ENCODE measurements around the gene C10orf95.
"Not testable (repeated sequence)": the region's sequence is repeated elsewhere in the genome, so short reads cannot be mapped to it uniquely, and the experiment has no call there.

C10orf95 gene, protein sequence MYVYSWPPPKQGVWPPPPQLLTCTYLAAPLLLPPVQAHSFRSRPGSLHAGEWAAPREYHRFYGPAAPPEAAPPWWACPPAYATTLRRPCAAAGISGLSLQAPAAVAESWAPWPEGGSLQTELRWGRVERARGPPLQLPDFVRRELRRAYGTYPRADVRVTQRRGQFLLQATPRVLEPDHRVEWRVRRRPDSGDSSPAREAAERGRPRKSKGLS

DNA sequence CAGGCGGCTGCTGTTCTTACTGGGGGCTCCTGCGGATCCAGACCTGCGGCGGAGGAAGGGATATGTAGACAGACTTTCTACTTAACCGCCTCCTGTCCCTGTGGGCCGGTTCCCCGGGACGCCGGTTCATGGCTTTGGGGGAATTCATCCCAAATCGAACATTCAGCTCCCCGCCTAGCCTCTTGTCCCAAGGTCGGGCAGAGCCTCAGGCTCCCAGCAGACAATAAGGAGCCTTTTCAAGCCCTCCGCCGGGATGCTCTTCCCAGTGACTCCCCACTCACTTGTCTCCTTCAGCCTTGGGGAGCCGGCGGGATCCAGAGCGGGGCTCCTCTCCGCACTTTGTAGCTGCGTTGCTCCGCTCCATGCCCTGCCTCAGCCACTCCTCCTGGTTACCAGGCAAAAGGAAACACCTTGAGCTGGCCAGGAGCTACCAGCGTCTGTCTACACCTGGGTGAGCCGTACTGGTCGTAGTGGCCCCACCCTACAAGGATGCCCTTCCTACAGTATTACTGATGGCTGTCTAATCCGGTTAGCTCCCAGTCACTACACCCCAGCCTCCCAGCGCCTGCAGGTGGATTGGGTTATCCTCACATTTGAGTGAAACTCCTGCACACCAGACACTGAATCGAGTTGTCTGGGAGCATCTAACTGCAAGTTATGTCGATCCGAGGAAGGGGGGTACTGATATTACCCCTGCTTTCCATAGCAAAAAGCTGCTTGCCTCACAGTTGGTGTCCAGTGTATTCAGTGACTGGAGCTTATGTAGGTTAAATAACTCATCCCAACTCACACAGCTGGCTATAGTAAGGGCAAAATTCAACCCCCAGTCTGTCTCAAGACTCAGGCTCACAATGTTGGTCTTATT lies at the start of gene C10orf95:
TSS of gene C10orf95 (minus strand) at position 439 of the 865 bp plus-strand sequence. CDS start 450 bp downstream, outside the sequence.
- peak; percentile 69 for DNase-seq

DNA sequence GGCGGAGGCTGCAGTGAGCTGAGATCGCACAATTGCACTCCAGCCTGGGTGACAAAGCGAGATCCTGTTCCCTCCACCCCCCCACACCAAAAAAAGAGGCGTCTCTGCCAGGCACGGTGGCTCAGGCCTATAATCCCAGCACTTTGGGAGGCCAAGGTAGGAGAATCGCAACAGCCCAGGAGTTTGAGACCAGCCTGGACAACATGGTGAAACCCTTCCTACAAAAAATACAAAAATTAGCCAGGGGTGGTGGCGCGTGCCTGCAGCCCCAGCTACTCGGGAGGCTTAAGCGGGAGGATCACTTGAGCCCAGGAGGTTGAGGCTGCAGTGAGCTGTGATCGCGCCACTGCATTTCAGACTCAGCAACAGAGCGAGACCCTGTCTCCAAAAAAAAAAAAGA lies 49.3 kb upstream of the C10orf95 start:
- DNase-seq, result not testable (repeated sequence)

DNA sequence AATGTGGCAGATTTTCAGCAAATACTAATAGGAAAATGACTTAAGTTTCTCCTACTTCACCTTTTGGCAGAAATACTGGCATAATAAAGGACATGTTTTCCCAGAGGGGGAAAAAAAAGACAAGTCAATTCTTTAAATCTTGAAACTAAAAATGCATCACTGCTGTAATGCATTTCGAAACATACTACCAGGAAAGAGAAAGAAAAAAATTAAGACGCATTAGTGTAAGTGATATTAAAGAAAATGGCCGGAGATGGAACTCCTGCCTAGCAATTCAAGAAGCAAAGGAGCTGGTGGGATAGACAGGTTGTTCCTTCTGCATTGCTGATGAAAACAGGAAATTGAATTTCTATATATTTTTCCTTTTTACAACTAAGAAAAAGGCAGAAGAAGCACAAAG lies 48.0 kb upstream of the C10orf95 start:
- no peak for DNase-seq

DNA sequence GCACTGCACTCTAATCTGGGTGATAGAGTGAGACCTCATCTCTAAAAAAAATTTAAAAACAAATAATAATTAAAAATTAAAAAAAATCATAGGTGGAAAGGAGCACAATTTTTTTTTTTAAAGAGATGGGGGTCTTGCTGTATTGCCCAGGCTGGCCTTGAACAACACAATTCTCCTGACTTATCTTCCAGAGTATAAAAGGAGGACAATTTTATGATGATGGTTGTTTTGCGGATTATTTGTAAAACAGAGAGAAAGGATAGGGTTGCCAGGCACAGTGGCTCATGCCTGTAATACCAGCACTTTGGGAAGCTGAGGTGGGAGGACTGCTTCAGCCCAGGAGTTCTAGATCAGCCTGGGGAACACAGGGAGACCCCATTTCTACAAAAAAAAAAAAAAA lies 46.2 kb upstream of the C10orf95 start:
- DNase-seq, result no peak

DNA sequence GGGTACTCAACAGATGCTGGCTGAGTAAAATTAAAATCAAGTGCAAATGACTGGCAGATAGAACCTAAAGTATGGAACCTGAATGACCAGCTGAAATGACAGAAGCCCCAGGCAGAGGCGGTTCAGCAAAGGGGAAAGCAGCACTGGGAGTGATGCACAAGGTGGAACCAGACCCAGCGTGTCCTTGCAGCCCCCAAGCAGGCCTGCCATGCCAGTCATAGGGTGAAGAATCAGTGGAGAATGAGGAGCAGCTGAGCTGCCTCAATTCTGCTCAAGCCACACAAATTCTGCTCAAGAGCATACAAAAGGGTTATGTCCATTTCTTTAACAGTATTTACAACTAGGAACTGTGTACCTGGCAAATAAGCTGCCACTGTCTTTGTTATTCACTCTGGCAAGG lies 42.4 kb upstream of the C10orf95 start:
- no peak for DNase-seq

DNA sequence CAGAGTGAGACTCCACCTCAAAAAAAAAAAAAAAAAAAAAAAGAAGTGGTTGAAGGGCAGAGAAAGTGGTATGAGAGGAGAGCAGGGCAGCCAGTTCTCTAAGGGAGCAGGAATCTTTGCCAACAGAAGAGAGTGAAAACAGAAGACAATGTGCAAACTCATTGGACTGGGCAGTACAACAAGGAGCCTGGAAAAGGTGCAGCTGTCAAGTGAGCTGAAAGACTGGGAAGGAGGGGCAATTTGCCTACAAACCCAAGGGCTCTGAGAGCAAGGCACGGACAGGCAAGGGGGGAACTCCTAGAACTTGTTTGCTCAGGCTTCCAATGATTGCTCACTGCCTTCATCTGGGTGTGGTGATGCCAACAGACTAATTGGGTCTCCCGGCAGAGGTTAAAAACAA lies 41.6 kb upstream of the C10orf95 start:
- no peak for DNase-seq

DNA sequence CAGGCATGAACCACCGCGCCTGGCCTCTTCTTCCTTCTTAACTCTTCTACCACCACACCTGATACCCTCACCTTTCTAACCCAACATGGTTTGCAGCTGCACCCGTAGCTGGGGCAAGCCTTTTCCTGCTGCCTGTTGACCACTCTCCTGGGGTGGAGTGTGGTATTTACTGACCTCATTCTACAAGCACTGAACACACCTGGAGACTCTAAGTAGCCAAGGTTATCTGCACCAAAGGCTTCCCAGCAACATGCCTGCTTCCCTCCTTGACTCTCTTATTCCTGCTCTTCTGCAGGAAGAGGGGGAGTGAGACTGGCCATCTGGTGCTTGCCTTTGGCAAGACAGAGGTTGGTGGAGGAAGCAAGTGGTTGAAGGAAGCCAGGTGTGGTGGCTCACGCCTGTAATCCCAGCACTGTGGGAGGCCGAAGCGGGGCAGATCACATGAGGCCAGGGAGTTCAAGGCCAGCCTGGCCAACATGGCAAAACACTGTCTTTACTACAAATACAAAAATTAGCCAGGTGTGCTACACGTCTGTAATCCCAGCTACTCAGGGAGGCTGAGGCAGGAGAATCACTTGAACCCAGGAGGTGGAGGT lies 41.1 kb upstream of the C10orf95 start:
- DNase-seq, result no peak

DNA sequence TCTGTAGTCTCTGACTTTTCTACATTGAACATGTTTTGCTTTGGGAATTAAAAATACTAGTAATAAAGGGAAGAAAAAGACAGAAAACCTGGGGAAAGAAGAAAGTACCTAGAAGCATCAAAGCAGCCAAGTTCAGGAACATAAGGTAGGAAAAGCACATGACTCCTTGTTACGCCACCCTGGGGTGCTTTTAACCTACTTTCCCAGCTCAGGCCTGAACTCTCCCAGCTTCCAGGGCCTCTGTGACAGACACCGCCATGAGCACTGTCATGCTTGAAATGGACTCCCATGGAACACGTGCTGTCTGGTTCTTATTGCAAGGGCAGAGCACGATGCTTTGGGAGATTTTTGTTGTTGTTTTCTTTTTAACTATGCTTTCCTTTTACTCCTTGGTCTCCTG lies 39.8 kb upstream of the C10orf95 start:
- DNase-seq, result no peak

DNA sequence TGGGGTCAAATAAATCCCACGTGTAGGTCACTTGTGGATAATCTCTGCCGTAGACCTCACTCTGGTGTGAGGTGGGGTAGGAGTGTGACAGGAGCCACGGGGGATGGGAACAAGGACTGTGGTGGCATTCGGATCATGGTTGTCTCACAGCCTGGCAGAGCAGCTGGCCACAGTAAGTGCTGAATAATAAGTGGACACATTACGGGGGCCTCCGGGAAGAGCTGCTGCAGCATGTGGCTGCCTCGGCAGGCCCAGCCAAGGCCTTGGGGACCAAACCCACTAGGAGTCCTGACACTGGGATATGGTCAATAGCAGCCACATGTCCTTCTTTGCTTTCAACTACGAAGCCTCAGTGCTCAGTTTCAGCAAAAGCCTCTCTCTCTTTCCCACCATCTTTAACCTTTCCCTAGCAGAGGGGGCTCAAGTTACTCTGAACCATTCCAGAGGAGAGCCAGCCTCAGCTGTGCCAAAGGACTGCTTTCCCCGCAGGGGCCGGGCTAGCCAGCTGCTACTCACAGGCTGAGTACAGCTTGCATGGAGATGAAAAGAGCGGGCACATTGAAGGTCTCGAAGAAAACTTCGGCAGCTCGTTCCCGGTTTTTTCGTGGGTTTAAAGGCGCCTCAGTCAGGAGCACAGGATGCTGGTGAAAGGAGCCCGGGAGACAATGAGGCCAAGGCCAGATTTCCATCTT lies 33.9 kb upstream of the C10orf95 start:
- no peak for DNase-seq

DNA sequence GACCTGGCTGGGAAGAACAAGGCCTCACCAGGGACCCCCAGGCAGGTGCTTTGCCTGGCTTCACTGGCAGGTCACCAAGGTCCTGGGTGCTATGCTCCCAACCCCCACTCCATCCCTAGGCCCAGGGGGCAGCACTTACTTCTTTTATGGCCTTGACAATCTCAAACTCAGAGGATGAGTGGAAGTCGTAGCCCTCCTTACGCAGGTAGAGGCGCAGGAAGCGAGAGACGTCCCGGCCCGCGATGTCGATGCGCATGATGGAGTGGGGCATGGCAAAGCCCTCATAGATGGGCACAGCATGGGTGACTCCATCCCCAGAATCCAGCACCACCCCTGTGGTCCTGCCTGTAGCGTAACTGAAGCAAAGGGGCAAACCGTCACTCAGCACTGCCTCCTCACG lies 32.7 kb upstream of the C10orf95 start:
- DNase-seq, result no peak

DNA sequence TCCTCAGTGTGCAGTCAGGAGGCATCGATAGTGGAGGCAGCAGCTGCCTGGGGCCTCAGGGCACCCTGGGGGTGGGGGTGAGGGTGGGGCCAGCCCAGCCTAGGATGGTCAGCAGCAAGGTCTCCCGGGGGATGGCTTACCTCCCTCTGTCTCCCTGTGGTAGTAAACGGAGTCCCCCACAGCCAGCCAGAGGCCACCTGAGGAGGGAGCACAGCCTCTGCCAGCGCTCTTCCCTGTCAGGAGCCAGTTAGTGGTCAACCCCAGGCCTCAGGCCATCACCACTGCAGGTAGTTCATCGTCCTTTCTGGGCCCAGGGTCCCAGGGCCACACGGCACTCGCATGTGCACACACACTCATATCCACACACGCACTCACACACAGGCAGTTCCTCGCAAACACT lies 29.1 kb upstream of the C10orf95 start:
- DNase-seq, result no peak

DNA sequence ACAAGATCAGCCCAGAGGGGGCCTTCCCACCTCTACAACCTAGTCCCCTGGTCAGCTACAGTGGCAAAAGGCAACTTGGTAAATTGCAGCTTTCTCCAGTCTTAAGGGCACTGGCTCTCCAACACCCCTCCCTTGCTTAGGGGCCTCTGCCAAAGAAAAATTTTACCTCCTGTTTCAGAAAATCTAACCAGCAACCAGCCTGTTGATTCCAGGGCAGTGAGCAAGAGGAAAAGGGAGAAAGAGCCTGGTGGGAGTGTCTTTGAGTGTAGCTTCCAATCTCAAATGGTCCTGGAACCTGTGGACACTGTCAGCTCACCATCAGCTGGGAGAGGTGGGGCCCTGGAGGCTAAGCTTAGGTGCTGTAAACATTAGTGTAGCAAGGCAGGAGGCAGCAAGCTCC lies 28.3 kb upstream of the C10orf95 start:
- no peak for DNase-seq

DNA sequence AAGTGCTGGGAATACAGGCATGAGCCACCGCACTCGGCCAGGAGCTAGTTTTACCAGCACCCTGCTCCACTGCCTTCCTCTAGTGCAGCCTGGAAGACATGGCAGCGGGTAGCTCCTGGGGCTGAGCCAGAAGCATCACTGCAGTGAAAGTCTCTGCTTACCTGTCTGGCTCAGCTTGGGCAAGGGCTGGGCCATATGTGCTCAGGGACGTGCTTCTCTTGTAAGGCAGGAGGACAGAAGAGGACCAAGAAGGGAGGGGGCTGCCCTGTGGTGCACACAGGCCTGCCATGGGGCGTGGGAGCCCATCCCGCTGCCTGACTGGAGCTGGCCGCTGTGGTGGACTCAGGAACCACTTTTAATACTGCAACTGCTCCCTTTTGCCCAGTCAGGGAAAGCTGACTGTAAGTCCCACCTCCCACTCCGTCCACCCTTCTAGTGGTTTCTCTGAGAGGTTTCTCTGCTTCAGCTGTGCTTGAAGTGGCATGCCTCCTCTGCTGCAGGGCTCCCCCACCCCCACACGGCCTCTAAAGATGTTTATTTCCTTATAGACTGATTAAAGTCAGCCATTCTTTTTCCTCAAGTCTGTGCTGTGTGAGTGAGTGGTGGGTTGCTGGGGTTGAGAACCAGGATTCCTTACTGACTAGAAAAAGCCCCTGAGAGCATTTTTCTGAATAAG lies 25.3 kb upstream of the C10orf95 start:
- no peak for DNase-seq

DNA sequence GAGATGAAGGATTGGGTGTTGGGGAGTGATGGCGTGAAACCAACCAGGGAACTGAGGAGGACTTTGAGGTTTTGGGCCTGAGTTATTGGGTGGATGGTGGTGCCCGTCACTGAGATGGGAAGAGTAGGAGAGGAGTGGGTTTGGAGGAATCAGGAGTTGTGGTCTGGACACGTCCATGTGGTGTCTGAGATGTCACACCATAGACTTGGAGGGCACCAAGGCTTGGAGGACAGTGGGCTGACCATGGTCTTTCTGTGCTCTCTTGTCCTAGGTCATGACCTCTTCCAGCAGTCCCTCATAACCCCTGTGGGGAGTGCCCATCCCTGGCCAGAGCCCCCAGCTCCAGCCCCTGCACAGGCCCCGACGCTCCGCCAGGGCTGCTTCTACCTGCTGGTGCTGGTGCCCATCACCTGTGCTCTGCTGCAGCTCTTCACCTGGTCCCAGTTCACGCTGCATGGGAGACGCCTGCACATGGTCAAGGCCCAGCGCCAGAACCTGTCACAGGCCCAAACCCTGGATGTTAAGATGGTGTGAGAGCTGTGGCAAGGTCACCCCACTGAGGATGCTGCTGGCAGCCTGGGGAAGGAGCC lies 24.2 kb upstream of the C10orf95 start:
- no peak for DNase-seq

DNA sequence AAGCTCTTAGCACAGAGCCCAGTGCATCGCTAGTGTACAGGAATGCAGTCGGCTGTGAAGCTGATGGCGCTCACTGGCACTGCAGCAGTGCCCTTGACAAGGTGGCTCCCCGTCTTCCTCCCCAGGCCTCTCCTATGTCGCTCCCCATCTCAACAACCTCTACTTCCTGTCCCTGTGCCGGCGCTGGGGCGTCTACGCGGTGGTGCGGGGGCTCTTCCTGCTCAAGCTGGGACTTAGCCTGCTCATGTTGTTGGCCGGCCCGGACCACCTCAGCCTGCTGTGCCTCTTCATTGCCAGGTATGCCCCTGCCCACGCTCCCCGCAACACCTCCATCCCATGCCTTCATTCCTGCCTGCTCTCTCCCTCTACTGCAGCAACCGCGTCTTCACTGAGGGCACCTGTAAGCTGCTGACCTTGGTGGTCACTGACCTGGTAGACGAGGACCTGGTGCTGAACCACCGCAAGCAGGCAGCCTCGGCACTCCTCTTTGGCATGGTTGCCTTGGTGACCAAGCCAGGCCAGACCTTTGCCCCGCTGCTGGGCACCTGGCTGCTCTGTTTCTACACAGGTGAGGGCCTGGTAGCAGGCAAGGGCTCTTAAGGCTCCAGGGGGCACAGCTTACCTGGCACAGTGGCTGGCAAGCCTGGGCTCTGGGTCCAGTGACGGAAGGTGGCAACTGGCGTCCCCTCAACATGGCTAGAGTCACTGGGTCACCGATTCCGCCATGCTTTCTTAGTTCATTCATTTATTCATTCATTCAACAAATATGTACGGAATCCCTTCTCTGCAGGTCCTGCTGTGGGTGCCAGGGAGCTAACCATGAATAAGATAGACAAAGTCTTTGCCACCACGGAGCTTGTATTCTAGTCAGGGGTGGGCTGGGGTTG lies 22.3 kb upstream of the C10orf95 start:
- peak; percentile 63 for DNase-seq

DNA sequence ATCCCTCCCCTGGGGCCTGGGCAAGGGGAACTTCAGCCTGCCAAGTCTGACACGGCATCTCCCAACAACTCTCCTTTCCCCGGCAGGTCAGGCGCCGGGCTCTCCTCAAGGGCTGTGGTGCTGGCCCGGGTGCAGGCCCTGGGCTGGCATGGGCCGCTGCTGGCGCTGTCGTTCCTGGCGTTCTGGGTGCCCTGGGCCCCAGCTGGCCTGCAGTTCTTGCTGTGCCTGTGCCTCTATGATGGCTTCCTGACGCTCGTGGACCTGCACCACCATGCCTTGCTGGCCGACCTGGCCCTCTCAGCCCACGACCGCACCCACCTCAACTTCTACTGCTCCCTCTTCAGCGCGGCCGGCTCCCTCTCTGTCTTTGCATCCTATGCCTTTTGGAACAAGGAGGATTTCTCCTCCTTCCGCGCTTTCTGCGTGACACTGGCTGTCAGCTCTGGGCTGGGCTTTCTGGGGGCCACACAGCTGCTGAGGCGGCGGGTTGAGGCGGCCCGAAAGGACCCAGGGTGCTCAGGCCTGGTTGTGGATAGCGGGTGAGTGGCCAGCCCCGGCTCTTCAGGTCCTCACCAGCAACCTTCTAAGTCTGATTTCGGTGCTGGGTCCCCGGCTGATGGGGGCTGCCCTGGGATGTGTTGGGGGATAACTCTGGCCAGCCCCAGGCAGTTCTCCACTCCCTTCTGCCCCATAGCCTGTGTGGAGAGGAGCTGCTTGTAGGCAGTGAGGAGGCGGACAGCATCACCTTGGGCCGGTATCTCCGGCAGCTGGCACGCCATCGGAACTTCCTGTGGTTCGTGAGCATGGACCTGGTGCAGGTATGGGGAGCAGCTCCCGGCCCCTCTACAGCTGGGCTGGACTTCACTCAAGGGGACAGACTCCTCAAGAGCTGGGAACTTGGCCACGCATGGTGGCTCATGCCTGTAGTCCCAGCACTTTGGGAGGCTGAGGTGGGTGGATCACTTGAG lies 19.5 kb upstream of the C10orf95 start:
- DNase-seq, result no peak

DNA sequence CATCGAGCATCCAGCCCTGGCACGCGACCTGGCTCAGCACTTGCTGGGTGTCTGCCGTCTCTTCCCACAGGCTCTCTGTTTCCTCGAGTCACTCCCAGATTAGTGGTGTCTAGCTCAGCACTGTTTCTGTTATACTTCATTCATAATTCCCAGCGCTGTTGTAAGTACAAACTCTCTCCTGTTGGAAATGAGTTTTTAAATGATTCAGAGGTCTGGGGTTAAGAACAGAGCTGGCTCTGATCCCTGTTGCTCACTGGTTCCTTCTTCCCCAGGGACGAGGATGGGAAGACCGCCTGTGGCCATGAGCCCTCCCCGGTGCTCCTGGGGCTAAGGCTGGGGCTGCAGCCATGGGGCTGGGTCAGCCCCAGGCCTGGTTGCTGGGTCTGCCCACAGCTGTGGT lies 17.3 kb upstream of the C10orf95 start:
- no peak for DNase-seq

DNA sequence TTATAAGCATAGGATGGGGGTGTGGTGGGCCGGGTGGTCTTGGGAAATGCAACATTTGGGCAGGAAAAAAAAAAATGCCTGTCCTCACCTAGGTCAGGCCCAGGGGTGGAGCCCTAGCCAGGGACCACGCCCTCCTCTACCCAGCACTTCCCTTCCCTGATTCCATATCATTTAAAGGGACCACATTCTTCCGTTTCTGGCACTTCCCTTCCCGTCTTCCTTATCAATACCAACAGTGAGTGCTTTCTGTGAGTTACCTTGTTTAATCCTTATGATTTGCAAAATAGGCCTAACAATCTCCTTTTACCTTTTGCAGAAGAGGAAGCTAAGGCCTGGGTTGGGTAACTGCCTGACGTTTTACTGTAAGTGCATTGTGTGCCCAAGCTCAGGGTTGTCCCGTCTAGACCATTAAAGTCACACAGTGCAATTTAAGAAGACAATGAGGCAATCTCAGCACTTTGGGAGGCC lies 16.7 kb upstream of the C10orf95 start:
- DNase-seq, result no peak

DNA sequence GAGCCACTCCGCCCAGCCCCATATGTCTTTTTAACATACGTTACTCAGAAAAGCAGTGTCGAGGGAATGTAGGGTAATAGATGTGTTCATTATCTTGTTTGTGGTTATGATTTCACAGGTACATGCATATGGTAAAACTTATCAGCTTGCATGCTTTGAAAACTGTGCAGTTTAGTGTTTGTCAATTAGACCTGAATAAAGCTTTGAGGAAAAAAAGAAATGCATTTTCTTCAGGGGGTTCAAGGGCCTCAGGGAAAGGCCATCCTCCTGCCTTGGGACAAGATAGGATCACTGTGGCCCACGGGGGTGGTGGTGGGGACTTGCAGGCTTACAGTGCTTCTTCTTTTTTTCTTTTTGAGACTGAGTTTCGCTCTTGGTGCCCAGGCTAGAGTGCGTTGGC lies 16.0 kb upstream of the C10orf95 start:
- no peak for DNase-seq

DNA sequence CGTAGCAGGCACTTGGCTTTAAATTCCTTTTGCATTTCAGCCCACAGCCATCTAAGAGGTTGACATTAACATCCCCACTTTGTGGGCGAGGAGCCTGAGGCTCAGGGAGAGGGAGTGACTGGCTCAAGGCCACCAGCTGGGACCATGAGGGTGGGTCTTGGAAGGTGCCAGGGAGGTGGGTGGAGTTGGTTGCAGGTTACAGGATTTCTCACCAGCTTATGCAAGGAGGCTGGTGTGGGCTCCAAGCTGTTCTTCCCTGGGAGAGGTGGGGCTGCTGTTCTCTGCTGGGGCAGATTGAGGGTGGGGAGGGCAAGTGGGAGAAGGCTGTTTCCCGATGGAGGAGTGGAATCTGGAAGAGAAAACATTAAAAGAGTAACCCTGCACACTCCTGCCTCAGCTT lies 14.1 kb upstream of the C10orf95 start:
- DNase-seq, result no peak

Measured in activated CD8-positive, alpha-beta memory T cell treated with anti-CD3 and anti-CD28 coated beads for 24 hours (primary cell).